HG02798 (cell line): ENCODE measurements around the gene RAE1.

Experiments
- ATAC-seq: cut with Tn5 transposase; IDR thresholded peaks from one replicate; pipeline ENCODE4 v1.9.1; 2021; ENCODE audit warnings: mild to moderate bottlenecking; ENCODE audit not compliant: unreplicated experiment, poor library complexity

RAE1 gene

DNA sequence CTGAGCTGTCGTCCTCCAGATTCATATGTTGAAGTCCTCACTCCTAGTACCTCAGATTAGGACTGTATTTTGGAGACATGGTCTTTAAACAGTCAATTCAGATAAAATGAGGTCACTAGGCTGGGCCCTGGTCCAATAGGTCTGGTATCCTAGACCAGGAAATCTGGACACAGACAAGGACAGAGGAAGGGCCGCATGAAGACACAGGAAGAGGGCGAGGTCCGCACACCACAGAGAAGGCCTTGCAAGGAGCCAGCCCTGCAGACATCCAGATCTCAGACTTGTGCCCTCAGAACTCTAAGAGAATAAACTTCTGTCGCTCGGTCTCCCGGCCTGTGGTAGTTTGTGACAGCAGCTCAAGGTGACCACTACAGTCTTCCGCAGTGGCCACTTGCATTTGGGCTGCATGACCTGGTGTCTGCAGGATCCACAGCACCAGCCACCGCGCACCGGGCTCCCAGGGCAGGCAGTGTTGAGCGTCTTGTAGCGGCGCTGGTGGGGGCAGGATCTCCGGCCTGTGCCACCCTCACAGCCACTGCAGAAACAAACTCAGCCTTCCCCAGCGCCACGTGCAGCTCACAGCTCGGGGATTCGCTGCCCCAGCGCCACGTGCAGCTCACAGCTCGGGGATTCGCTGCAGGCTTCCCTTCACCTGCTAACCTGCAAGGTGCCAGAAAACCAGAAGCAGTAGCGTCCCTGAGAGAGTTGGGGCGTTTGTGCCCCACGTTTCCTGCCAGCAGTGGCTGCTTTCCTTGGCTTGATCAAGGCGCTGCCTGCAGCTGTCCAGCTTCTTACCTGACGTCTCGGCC, 34.1 kb downstream of the RAE1 start:
- no peak for ATAC-seq

DNA sequence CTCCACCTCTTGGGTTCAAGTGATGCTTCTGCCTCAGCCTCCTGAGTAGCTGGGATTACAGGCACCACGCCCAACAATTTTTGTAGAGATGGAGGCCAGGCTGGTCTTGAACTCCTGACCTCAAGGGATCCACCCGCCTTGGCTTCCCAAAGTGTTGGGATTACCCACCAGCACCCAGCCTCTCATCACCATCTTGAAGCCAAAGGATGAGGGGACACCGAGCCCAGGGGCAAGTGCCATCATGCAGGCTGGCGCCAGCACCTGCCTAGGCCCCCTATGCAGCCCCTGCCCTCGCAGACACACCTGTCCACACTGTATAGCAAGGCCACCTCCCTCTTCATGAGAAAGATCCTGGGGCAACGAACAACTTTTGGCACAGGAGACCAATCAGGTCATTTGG, 34.9 kb downstream of the RAE1 start:
- ATAC-seq, result no peak

- ATAC-seq, result no peak
These were observed 35.7 kb downstream of the RAE1 start for GRCh38 chr20:57386762-57387161.

DNA sequence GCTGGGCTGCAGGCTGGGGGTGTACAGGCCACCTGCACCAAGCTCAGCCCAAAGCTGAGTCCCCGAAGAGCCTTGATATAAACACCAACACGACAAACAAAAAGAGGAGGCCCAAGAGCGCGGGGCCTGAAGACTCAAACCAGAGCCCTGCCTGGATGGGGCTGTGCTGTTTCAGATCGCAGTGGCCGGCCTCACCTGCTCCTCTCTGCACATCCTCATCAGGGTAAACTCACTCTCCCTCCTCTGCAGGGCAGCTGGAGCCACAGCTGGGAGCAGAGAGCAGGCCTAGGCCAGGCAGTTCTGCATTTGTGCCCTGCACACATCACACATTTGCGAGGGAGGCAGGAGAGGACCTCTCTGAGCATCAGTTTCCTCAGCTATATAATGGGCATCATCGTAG, 36.4 kb downstream of the RAE1 start:
- ATAC-seq, result no peak

DNA sequence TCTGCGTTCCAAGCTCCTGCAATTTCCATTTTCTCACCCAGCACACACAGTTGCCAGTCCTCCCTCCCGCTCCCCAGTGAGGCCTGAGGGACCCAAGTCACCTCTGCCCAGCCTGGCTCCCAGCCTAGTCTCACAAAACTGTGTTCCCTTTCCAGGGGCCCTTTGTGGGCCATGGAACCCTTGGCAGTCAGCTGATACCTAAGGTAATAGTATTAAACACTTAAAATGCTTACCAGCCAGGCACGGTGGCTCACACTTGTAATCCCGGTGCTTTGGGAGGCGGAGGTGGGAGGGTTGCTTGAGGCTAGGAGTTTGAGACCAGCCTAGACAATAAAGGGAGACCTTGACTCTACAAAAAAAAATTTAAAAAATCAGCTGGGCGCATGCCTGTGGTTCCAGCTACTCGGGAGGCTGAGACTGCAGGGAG, 36.9 kb downstream of the RAE1 start:
- ATAC-seq, result no peak

GRCh38 chr20:57388953-57389694, 38.1 kb downstream of the RAE1 start:
- peak; percentile 30 for ATAC-seq

- peak; percentile 13 for ATAC-seq
These were observed 38.9 kb downstream of the RAE1 start for GRCh38 chr20:57389695-57390603.

DNA sequence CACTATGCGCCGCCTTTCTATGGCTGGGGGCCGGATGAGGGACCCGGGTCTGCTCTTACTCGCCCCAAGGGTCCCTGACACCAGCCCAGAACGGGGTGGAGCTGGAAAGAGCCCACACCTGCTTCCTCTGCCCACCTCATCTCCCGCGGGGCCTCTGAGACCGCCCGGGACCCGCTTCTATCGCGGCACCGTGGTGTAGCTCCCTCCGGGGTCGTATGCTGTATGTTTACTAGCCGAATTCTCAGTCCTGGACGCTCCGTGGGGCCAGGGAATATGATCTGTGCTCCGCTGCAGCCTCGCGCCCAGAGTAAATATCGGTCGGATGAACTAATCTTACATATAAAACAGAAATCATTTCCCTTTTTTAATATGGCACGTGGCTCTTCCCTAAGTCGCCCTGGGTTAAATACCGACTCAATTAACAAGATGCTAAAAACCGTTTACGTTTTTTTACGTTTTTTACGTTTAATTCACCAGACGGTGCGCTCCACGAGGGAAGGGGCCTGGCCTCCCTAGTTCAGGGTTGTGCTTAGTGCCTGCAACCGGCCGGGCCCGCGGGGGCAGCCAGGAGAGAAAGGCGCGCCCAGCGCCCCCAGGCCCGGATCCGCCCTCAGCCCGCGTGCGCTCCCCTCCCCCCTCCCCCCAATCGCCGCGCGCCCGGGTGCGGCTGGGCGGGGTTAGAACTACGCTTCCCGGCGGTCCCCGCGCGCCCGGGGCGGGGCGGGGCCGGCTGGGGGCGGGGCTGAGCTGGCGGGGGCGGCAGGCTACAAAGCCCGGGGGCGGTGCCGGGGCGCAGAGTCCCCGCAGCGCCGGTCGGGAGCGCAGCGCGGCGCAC, 39.8 kb downstream of the RAE1 start, which contains the start of gene RBM38:
Gene RBM38, plus strand, starts transcription at position 793 of the 835 bp plus-strand sequence. CDS start 186 bp downstream, outside the sequence.
- peak; percentile 68 for ATAC-seq

GRCh38 chr20:57391439-57392301, 40.6 kb downstream of the RAE1 start:
- peak; percentile 14 for ATAC-seq

DNA sequence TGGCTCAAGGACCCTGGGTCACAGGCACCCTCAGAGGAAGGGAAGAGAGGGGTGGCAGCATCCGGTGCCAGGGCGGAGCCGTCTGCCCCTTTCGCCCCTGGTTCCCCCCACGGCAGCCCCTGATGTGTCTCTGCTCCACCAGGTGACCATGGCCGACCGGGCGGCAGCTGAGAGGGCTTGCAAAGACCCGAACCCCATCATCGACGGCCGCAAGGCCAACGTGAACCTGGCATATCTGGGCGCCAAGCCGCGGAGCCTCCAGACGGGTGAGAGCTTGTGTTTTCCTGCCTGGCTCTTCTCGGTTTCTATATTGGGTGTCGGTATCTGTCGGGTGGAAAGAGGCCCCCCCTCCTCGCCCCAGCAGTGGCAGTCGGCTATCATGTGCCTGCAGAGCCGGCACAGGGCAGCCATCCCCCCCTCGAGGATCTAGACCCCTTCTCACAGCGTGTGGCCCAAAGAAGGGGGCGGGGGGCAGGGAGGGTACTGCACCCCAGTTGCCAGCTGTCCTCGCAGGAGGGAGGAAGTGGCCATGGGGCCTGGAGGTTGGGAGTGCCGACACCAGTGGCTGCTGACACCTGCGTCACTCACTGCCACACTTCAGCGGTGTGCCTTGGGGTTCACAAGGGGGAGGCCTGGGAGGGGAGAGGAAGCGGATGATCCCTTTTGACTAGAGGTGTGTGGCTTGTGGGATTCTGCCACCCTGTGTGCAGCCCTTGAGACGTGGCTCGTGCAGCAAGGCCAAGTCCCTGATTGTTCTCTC, 41.6 kb downstream of the RAE1 start:
- ATAC-seq, result no peak

- no peak for ATAC-seq
These were observed 42.5 kb downstream of the RAE1 start for GRCh38 chr20:57393321-57394120.

GRCh38 chr20:57394121-57395082, 43.3 kb downstream of the RAE1 start:
- ATAC-seq, result no peak

GRCh38 chr20:57395111-57395966, 44.3 kb downstream of the RAE1 start:
- ATAC-seq, result no peak

DNA sequence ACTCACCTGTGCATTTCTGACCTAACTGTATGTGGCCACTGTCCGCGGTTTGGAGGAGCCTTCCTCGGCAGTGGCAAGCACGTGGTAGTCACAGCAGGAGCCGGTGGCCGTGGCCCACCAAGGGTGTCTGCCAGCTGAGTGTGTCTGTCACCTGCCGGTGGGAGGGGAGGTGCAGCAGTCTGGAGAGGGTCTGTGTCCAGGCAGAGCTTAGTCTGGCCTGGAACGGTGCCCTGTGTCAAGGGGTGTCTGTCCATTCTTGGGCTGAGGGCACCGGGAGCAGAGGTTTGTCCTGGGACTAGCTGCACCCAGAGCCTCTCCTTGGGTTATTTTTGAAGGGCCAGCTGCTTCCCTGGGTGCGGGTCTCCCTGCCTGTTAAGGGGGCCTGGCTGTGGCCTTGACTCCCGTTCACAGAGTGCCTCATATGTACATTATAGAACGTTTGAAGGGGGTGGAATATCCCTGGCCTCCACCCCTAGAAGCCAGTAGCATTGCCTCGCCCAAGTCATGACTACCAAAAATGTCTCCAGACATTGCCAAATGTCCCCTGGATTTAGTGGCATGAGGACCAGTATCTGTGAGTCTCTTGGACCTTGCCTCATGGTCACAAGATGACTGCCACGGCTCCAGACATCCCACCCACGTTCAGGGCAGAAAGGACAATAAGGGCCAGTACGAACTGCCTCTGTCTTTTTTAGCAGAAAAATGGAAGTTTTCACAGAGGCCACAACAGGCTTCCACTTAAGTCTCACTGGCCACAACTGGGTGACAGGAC, 45.3 kb downstream of the RAE1 start:
- ATAC-seq, result no peak
